HG03108 (cell line): ENCODE data around the gene RNLS.
"Not testable (repeated sequence)": the region's sequence is repeated elsewhere in the genome, so short reads cannot be mapped to it uniquely, and the experiment has no call there.

Experiments
- ATAC-seq: cut with Tn5 transposase; IDR thresholded peaks from one replicate; pipeline ENCODE4 v1.9.1; 2021; ENCODE audit warnings: moderate library complexity; ENCODE audit not compliant: unreplicated experiment

RNLS gene

GRCh38 chr10:88355750-88356149 is 227.4 kb downstream of the RNLS start:
- ATAC-seq = not testable (repeated sequence)

GRCh38 chr10:88347597-88348304 is 235.4 kb downstream of the RNLS start:
- ATAC-seq = no peak

- no peak for ATAC-seq
These were observed 236.1 kb downstream of the RNLS start for GRCh38 chr10:88347022-88347421.

- ATAC-seq = no peak
These were observed 236.8 kb downstream of the RNLS start for GRCh38 chr10:88346144-88346977.

- ATAC-seq = no peak
These were observed 239.2 kb downstream of the RNLS start for GRCh38 chr10:88343761-88344484.

GRCh38 chr10:88342733-88343310 is 240.3 kb downstream of the RNLS start:
- no peak for ATAC-seq

- no peak for ATAC-seq
These were observed 246.0 kb downstream of the RNLS start for GRCh38 chr10:88337134-88337533.

GRCh38 chr10:88336334-88336733 is 246.8 kb downstream of the RNLS start:
- no peak for ATAC-seq

- no peak for ATAC-seq
These were observed 249.9 kb downstream of the RNLS start for GRCh38 chr10:88333248-88333630.

- ATAC-seq = no peak
These were observed 250.4 kb downstream of the RNLS start for GRCh38 chr10:88332503-88333247.

- no peak for ATAC-seq
These were observed 252.9 kb downstream of the RNLS start for GRCh38 chr10:88330174-88330573.

GRCh38 chr10:88322324-88323063 is 260.6 kb downstream of the RNLS start:
- no peak for ATAC-seq

GRCh38 chr10:88319960-88320517 is 263.1 kb downstream of the RNLS start:
- ATAC-seq = no peak

- no peak for ATAC-seq
These were observed 264.3 kb downstream of the RNLS start for GRCh38 chr10:88318803-88319202.

GRCh38 chr10:88317099-88317498 is 266.0 kb downstream of the RNLS start:
- no peak for ATAC-seq

- no peak for ATAC-seq
These were observed 266.7 kb downstream of the RNLS start for GRCh38 chr10:88316292-88316861.

- no peak for ATAC-seq
These were observed 267.4 kb downstream of the RNLS start for GRCh38 chr10:88315755-88316154.

GRCh38 chr10:88314362-88314761 is 268.8 kb downstream of the RNLS start:
- ATAC-seq = no peak

GRCh38 chr10:88313878-88314277 is 269.2 kb downstream of the RNLS start:
- no peak for ATAC-seq
